Gastroesophageal sphincter (tissue), 4 donors: Measurements from ENCODE around the gene CARS1. TPM values are rescaled to one million over a fixed set of nuclear protein-coding genes. Genes with fewer than 3 reads are reported as not detected.
A peak's percentile ranks its signal among the peaks of the same experiment; 100 is the strongest.

ENCODE experiments used
- ATAC-seq: fragments of 150-250 bp; one replicate; pipeline ENCODE4 v1.9.1; 2016; ENCODE audit warnings: mild to moderate bottlenecking, moderate library complexity
- H3K27ac ChIP-seq, 4 donors: fragments of 200-600 bp; sonication (generic) in 3 of 4; 1 replicate in 3 of 4; 2 replicates in 1 of 4; pipeline ENCODE4 v1.5.1; 2016 to 2019
- H3K27me3 ChIP-seq: fragments of 200-600 bp; sonication (generic); one replicate; pipeline ENCODE4 v1.5.1; 2019
- H3K36me3 ChIP-seq, 2 donors: fragments of 200-600 bp; sonication (generic); one replicate each; pipeline ENCODE4 v1.5.1; 2019; ENCODE audit warnings: control low read depth in 1 of 2
- H3K4me1 ChIP-seq, 3 donors: fragments of 200-600 bp; sonication (generic); 1 replicate in 2 of 3; 2 replicates in 1 of 3; pipeline ENCODE4 v1.5.1; 2016 to 2019; ENCODE audit warnings: control low read depth in 2 of 3
- H3K4me3 ChIP-seq, 2 donors: fragments of 200-600 bp; sonication (generic); one replicate each; pipeline ENCODE4 v1.5.1; 2019; ENCODE audit warnings: mild to moderate bottlenecking in 1 of 2, moderate library complexity in 1 of 2
- H3K9me3 ChIP-seq, 3 donors: fragments of 200-600 bp; sonication (generic); one replicate each; pipeline ENCODE4 v1.5.1; 2017 to 2019; ENCODE audit warnings: control low read depth in 2 of 3
- CTCF ChIP-seq, 4 experiments: fragments of 200-600 bp in 2 of 4; fragments of 450-650 bp in 2 of 4; sonication (generic) in 1 of 4; IDR thresholded peaks; one replicate each; pipeline ENCODE4 v1.5.1; 2017 to 2019; ENCODE audit warnings: antibody characterized with exemption in 4 of 4, mild to moderate bottlenecking in 2 of 4, moderate library complexity in 2 of 4
- EP300 ChIP-seq: sonication (generic); formaldehyde crosslinking; IDR thresholded peaks from one replicate; pipeline ENCODE4 v1.6.1; 2017; ENCODE audit warnings: antibody characterized with exemption, mild to moderate bottlenecking
- POLR2A ChIP-seq, 2 donors: fragments of 450-650 bp; IDR thresholded peaks; one replicate each; pipeline ENCODE4 v1.6.1; 2017; ENCODE audit warnings: antibody characterized with exemption in 2 of 2, mild to moderate bottlenecking in 2 of 2, moderate library complexity in 1 of 2
- POLR2AphosphoS5 ChIP-seq: sonication (generic); formaldehyde crosslinking; IDR thresholded peaks from one replicate; pipeline ENCODE4 v1.6.1; 2017; ENCODE audit warnings: antibody characterized with exemption
- WGBS, 2 donors: methylation state at CpG; one replicate each; pipeline ENCODE4 v1.1.5; 2018; ENCODE audit warnings: low coverage in 1 of 2; 5-methylcytosine and 5-hydroxymethylcytosine counted together
- small RNA-seq, 4 donors: library from RNA; depleted of rRNA; stranded (forward); fragments of <200 nt; gene quantifications; one replicate each; pipeline ENCODE3, GENCODE V24; 2016
- total RNA-seq, 4 donors: library from RNA; depleted of rRNA; stranded (reverse); fragments of >200 nt; gene quantifications; one replicate each; pipeline ENCODE4 v1.1.0, GENCODE V29; 2016

CARS1 gene
- total RNA-seq, 4 donors from 2014 or later, result 29.1 to 41.5 (median 31.2) TPM

DNA sequence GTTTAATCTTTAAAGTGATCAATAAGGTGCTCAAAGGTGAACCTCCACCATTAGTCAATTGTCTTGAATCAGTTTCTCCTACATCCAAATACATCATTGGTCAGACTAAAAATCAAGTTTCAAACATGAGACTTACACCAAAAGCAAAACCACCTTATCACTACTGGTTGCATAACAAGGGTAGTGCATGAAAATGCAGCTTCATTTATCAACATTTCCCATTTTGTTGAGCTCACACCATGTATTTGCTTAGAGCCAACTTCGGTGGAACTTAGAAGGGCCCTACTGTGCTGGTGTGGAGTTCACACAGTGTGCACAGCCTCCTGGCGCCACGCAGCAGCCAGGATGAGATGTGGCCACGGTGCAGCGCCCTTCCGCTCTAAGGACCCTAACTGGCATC lies 104.9 kb downstream of the CARS1 start:
- Histone ChIP-seq H3K4me3 (no peak overlapping the region), H3K9me3 (no peaks in the 10 kb centered on the region), H3K4me1 (peaks cover 0 to 10% (median 0%) of the 10 kb centered on the region in 3 donors), H3K36me3 (peaks cover 0 to 100% of the 10 kb centered on the region in 2 donors), H3K27me3 (no peaks in the 10 kb centered on the region), H3K27ac (peak overlapping the region in 1 of 4 donors; percentile 36)
- 83% methylated on average over 5 of the region's 6 CpGs; no CpG with 5 or more reads in 1 of the 2 donors for WGBS, 2 donors
- ATAC-seq, result no peak
- TF ChIP-seq POLR2A (IDR thresholded peaks at IDR 0.05) (no peak), POLR2AphosphoS5 (no peak), EP300 (no peak), CTCF (IDR thresholded peaks at IDR 0.05) (no peak)

- no peak for ATAC-seq
- H3K27me3 ChIP-seq, result no peaks in the 10 kb centered on the region
- no peaks in the 10 kb centered on the region for H3K9me3 ChIP-seq
- H3K36me3 ChIP-seq, result peaks cover 0 to 100% of the 10 kb centered on the region in 2 donors
- peaks cover 0 to 12% (median 0%) of the 10 kb centered on the region in 3 donors for H3K4me1 ChIP-seq
- WGBS, 2 donors, result 55 to 74% methylated on average over 7 to 9 of the region's 9 CpGs
- H3K27ac ChIP-seq, result peak overlapping the region in 3 of 4 donors; percentile 20 to 50 (median 36)
- TF ChIP-seq EP300, result no peak
- no peak for TF ChIP-seq POLR2A (IDR thresholded peaks at IDR 0.05)
- TF ChIP-seq POLR2AphosphoS5, result no peak
- TF ChIP-seq CTCF (IDR thresholded peaks at IDR 0.05), result no peak
- no peak overlapping the region for H3K4me3 ChIP-seq
Measured at GRCh38 chr11:2951231-2952110, 105.8 kb downstream of the CARS1 start.

Small RNA genes lying within 50 kb of the gene (small RNA-seq; reads per million reads assigned to genes)
- gene RNU1-91P, result 0 to 0.09 (median 0) reads per million in 4 donors
- 15.2 to 21.5 (median 18.8) reads per million in 4 donors for gene SNORA54

Other genes starting within 250 kb of the CARS1 start
- 100 to 1,000 TPM in 2 of 4 donors, 10 to 100 TPM in 2; 87.0 to 201 (median 121) TPM for gene CDKN1C, start 171.6 kb downstream of the CARS1 start, total RNA-seq
- gene PHLDA2, start 128.0 kb downstream of the CARS1 start, total RNA-seq, result 1 to 10 TPM in 2 of 4 donors, under 1 TPM in 1, not detected in 1; 0.82 to 5.0 (median 1.9) TPM
- gene NAP1L4, start 65.1 kb downstream of the CARS1 start, total RNA-seq, result 100 to 1,000 TPM; 107 to 175 (median 137) TPM
- gene OSBPL5, start 107.9 kb upstream of the CARS1 start, total RNA-seq, result 10 to 100 TPM; 39.9 to 94.0 (median 66.4) TPM
- not detected for gene MRGPRG, start 161.4 kb upstream of the CARS1 start, total RNA-seq
- not detected for gene MRGPRE, start 175.0 kb upstream of the CARS1 start, total RNA-seq